Measurements from ENCODE around the gene ZBTB40.

Gene ZBTB40

GRCh38 chr1:22414244-22414751, 37.4 kb upstream of the ZBTB40 start:
- H3K79me2 ChIP-seq (ENCODE audit: insufficient read depth, low read length) = no peaks in the 10 kb centered on the region
- no peak overlapping the region for H3K4me2 ChIP-seq (ENCODE audit: insufficient read depth, low read length)
- TF ChIP-seq, protein P1, sequence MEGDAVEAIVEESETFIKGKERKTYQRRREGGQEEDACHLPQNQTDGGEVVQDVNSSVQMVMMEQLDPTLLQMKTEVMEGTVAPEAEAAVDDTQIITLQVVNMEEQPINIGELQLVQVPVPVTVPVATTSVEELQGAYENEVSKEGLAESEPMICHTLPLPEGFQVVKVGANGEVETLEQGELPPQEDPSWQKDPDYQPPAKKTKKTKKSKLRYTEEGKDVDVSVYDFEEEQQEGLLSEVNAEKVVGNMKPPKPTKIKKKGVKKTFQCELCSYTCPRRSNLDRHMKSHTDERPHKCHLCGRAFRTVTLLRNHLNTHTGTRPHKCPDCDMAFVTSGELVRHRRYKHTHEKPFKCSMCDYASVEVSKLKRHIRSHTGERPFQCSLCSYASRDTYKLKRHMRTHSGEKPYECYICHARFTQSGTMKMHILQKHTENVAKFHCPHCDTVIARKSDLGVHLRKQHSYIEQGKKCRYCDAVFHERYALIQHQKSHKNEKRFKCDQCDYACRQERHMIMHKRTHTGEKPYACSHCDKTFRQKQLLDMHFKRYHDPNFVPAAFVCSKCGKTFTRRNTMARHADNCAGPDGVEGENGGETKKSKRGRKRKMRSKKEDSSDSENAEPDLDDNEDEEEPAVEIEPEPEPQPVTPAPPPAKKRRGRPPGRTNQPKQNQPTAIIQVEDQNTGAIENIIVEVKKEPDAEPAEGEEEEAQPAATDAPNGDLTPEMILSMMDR (IDR thresholded peaks at IDR 0.05; ENCODE audit: borderline replicate concordance, extremely low read depth, low read length, poor library complexity, severe bottlenecking) = no peak
- TF ChIP-seq EZH2 (IDR thresholded peaks at IDR 0.05; ENCODE audit: borderline replicate concordance, low read depth, low read length, severe bottlenecking) = no peak
- no peak overlapping the region for H3K9ac ChIP-seq (ENCODE audit: low read depth, low read length)
- H4K20me1 ChIP-seq (ENCODE audit: insufficient read depth, low read length) = peaks cover 7% of the 10 kb centered on the region
- no peak overlapping the region for H2AFZ ChIP-seq (ENCODE audit: low read depth, low read length)
- DNase-seq (no peak), ATAC-seq (ENCODE audit: insufficient read depth, low read depth) (no peak)
- H3K27ac ChIP-seq (ENCODE audit: low read length) = no peak overlapping the region
- H3K9me3 ChIP-seq (ENCODE audit: insufficient read depth, low read length, severe bottlenecking) = no peaks in the 10 kb centered on the region
- peaks cover 3% of the 10 kb centered on the region; the same call in 1 of the 2 replicates for H3K4me1 ChIP-seq (ENCODE audit: insufficient read depth, low read length)
- peaks cover 16% of the 10 kb centered on the region for H3K27me3 ChIP-seq (ENCODE audit: insufficient read depth, low read length, poor library complexity)
- no peak overlapping the region for H3K4me3 ChIP-seq (ENCODE audit: low read depth in 1 of 2, low read length in 2 of 2)
- H3K36me3 ChIP-seq (ENCODE audit: insufficient read depth, low read length) = no peaks in the 10 kb centered on the region

DNA sequence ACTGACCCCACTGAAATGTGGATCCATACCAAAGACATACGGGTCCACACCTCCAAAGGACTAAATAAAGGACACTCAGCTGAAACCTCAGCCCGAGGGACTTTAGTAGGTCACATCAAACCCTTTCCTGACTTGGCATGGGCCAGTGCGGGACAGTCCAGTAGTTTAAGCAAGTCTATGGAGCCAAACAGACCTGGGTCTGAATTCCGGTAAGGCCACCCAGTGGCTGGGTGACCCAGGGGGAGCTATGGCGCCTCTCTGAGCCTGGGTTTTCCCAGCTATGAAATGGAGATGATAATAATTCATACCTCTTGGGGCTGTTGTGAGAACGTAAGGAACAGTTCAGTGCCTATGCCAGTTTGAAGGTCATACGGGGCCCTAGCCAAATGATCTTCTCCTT, 36.2 kb upstream of the ZBTB40 start:
- Histone ChIP-seq H3K27me3 (ENCODE audit: insufficient read depth, low read length, poor library complexity) (peaks cover 22% of the 10 kb centered on the region), H3K4me2 (ENCODE audit: insufficient read depth, low read length) (no peak overlapping the region), H2AFZ (ENCODE audit: low read depth, low read length) (no peak overlapping the region), H4K20me1 (ENCODE audit: insufficient read depth, low read length) (peaks cover 7% of the 10 kb centered on the region), H3K4me3 (ENCODE audit: low read depth in 1 of 2, low read length in 2 of 2) (no peak overlapping the region), H3K79me2 (ENCODE audit: insufficient read depth, low read length) (no peaks in the 10 kb centered on the region), H3K4me1 (ENCODE audit: insufficient read depth, low read length) (peaks cover 3% of the 10 kb centered on the region; the same call in 1 of the 2 replicates), H3K9ac (ENCODE audit: low read depth, low read length) (no peak overlapping the region), H3K27ac (ENCODE audit: low read length) (no peak overlapping the region), H3K9me3 (ENCODE audit: insufficient read depth, low read length, severe bottlenecking) (no peaks in the 10 kb centered on the region), H3K36me3 (ENCODE audit: insufficient read depth, low read length) (no peaks in the 10 kb centered on the region)
- ATAC-seq (ENCODE audit: insufficient read depth, low read depth) (no peak), DNase-seq (no peak)
- TF ChIP-seq EZH2 (IDR thresholded peaks at IDR 0.05; ENCODE audit: borderline replicate concordance, low read depth, low read length, severe bottlenecking) = no peak

DNA sequence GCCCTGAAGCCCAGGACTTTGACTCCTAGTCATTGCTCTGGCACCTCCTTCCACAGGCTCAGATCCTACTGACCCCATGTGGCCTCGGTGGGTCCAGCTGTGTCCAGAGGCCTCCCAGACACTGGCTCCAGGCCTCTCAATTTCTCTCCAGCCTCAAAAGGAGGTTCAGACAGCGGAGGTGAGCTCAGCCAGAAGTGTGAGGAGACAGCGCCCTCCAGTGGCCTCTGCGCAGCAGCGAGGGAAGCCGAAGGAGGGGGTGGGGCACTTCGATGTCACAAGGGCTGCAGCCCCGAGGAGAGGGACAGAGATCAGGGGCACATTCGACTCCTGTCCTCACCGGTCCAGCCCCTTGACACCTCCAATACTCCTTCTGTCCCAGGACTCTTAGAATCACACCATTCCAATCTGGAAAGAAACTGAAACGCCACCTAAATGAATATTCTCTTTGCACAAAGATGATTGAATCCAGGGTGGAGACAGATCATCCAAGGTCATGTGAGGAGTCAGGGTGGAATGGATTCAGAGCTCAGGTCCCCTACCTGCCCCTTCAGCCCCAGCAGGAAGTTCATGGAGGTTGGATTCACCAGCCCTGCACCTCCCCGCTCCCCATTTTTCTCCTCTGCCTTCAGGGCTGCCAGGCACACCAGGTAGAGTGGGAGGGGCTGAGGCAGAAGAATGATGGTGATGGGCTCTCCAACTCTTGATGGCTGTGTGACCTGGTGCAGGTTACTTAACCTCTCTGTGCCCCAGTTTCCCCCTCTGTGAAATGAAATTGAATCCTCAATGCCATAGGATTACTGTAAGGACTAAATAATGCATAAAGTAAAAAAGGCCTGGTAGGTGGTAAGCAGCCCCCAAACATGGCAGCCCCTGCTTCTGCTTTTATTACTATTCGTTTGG, 34.8 kb upstream of the ZBTB40 start:
- Histone ChIP-seq H3K4me1 (ENCODE audit: insufficient read depth, low read length) (peaks cover 3% of the 10 kb centered on the region; the same call in 1 of the 2 replicates), H3K27ac (ENCODE audit: low read length) (no peak overlapping the region), H3K4me3 (ENCODE audit: low read depth in 1 of 2, low read length in 2 of 2) (no peak overlapping the region), H2AFZ (ENCODE audit: low read depth, low read length) (no peak overlapping the region), H3K4me2 (ENCODE audit: insufficient read depth, low read length) (peak overlapping the region; percentile 6; the same call in 1 of the 2 replicates), H3K9me3 (ENCODE audit: insufficient read depth, low read length, severe bottlenecking) (no peaks in the 10 kb centered on the region), H3K79me2 (ENCODE audit: insufficient read depth, low read length) (no peaks in the 10 kb centered on the region), H3K36me3 (ENCODE audit: insufficient read depth, low read length) (no peaks in the 10 kb centered on the region), H3K9ac (ENCODE audit: low read depth, low read length) (no peak overlapping the region), H3K27me3 (ENCODE audit: insufficient read depth, low read length, poor library complexity) (peaks cover 24% of the 10 kb centered on the region), H4K20me1 (ENCODE audit: insufficient read depth, low read length) (peaks cover 7% of the 10 kb centered on the region)
- TF ChIP-seq, protein P1 (IDR thresholded peaks at IDR 0.05; ENCODE audit: borderline replicate concordance, extremely low read depth, low read length, poor library complexity, severe bottlenecking) = peak; percentile 98
- TF ChIP-seq EZH2 (IDR thresholded peaks at IDR 0.05; ENCODE audit: borderline replicate concordance, low read depth, low read length, severe bottlenecking) = no peak
- ATAC-seq (ENCODE audit: insufficient read depth, low read depth) = peak; percentile 81
- peak; percentile 75 for DNase-seq

DNA sequence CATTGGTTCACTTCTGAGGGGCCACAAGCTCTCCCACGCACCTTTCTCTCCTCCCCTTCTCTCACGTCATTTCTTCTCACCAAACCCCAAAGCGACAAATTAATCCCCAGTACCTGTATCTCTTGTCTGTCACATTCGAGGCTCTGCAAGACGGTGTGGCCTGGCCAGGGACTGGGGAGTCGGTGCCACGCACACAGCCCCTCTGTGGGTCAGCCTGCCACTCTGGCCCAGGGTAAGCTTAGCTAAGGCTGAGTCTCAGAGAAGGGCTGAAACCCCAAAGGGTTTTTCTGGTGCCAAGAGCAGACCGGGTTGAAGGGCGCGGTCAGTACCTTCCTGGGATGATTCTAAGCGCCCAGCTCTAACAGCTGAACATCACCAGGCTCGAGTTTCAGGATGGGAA, 34.2 kb upstream of the ZBTB40 start:
- Histone ChIP-seq H3K27me3 (ENCODE audit: insufficient read depth, low read length, poor library complexity) (peaks cover 24% of the 10 kb centered on the region), H3K27ac (ENCODE audit: low read length) (no peak overlapping the region), H3K4me1 (ENCODE audit: insufficient read depth, low read length) (peaks cover 3% of the 10 kb centered on the region; the same call in 1 of the 2 replicates), H3K9me3 (ENCODE audit: insufficient read depth, low read length, severe bottlenecking) (no peaks in the 10 kb centered on the region), H4K20me1 (ENCODE audit: insufficient read depth, low read length) (peaks cover 7% of the 10 kb centered on the region), H3K36me3 (ENCODE audit: insufficient read depth, low read length) (no peaks in the 10 kb centered on the region), H3K79me2 (ENCODE audit: insufficient read depth, low read length) (no peaks in the 10 kb centered on the region), H3K4me2 (ENCODE audit: insufficient read depth, low read length) (no peak overlapping the region), H2AFZ (ENCODE audit: low read depth, low read length) (no peak overlapping the region), H3K4me3 (ENCODE audit: low read depth in 1 of 2, low read length in 2 of 2) (no peak overlapping the region), H3K9ac (ENCODE audit: low read depth, low read length) (no peak overlapping the region)
- no peak for DNase-seq
- no peak for ATAC-seq (ENCODE audit: insufficient read depth, low read depth)
- TF ChIP-seq, protein P1 (IDR thresholded peaks at IDR 0.05; ENCODE audit: borderline replicate concordance, extremely low read depth, low read length, poor library complexity, severe bottlenecking) = no peak
- TF ChIP-seq EZH2 (IDR thresholded peaks at IDR 0.05; ENCODE audit: borderline replicate concordance, low read depth, low read length, severe bottlenecking) = no peak

Measured in DND-41 (cell line).